Activated B cell treated with CpG ODN at 0.5 μM for 24 hours (primary cell): Measurements from ENCODE around the gene ABHD16B. TPM values are rescaled to one million over a fixed set of nuclear protein-coding genes. Genes with fewer than 3 reads are reported as not detected.

Source experiments
- ATAC-seq: fragments of 200-7000 bp; cut with Tn5 transposase; one replicate; pipeline ENCODE4 v1.10.0; 2021; ENCODE audit warnings: low read depth, mild to moderate bottlenecking, moderate library complexity
- CTCF ChIA-PET: fragments of 350-600 bp; sonication (Branson Sonifier 250); formaldehyde crosslinking; loops from one replicate; lab custom pipeline; 2021; ENCODE audit warnings: antibody characterized with exemption; lab: Charles Lee
- POLR2A ChIA-PET: fragments of 350-600 bp; sonication (Branson Sonifier 250); formaldehyde crosslinking; loops from one replicate; lab custom pipeline; 2021; ENCODE audit warnings: antibody characterized with exemption; lab: Charles Lee
- DNase-seq: peaks from one replicate; pipeline ENCODE4 v3.0.0; 2022
- H3K27ac Mint-ChIP-seq: one replicate; pipeline ENCODE4 v1.8.0; 2020; ENCODE audit warnings: mixed read lengths
- H3K27me3 Mint-ChIP-seq: one replicate; pipeline ENCODE4 v1.8.0; 2021; ENCODE audit warnings: mixed read lengths
- H3K36me3 Mint-ChIP-seq: one replicate; pipeline ENCODE4 v1.8.0; 2021; ENCODE audit warnings: low read depth, mixed read lengths
- H3K4me1 Mint-ChIP-seq: one replicate; pipeline ENCODE4 v1.8.0; 2021; ENCODE audit warnings: mixed read lengths
- H3K4me3 Mint-ChIP-seq: one replicate; pipeline ENCODE4 v1.8.0; 2020; ENCODE audit warnings: mild to moderate bottlenecking, mixed read lengths
- H3K9me3 Mint-ChIP-seq: one replicate; pipeline ENCODE4 v1.8.0; 2020; ENCODE audit warnings: mixed read lengths
- CTCF ChIP-seq: fragments of 200-600 bp; IDR thresholded peaks from one replicate; pipeline ENCODE4 v1.8.0; 2022; ENCODE audit warnings: antibody characterized with exemption, mild to moderate bottlenecking
- intact Hi-C: fragments of 100-400 bp; cut with micrococcal nuclease; formaldehyde crosslinking; loops from one replicate; pipeline ENCODE4 v1.15.1; 2024
- total RNA-seq: library from RNA; stranded (reverse); gene quantifications from 2 replicates; pipeline ENCODE4 v1.2.3, GENCODE V29; 2022

The ABHD16B gene
- total RNA-seq, 1 donor from 2014 or later: not detected

- Mint-ChIP-seq H3K36me3 (peaks cover 41% of the 10 kb centered on the region), H3K27ac (no peak overlapping the region), H3K9me3 (no peaks in the 10 kb centered on the region), H3K4me1 (peaks cover 16% of the 10 kb centered on the region), H3K27me3 (no peaks in the 10 kb centered on the region), H3K4me3 (no peak overlapping the region)
- POLR2A ChIA-PET: no interaction called here
- no peak for TF ChIP-seq CTCF
- no peak for ATAC-seq
- no peak for DNase-seq
- CTCF ChIA-PET: no interaction called here
- intact Hi-C loops: no loop called here
These were observed 30.0 kb downstream of the ABHD16B start for GRCh38 chr20:63891061-63892002.

- Mint-ChIP-seq H3K9me3 (no peaks in the 10 kb centered on the region), H3K27ac (no peak overlapping the region), H3K27me3 (no peaks in the 10 kb centered on the region), H3K4me3 (no peak overlapping the region), H3K4me1 (peaks cover 24% of the 10 kb centered on the region), H3K36me3 (peaks cover 36% of the 10 kb centered on the region)
- no peak for TF ChIP-seq CTCF
- DNase-seq (no peak), ATAC-seq (no peak)
- intact Hi-C loops: no loop called here
- ChIA-PET POLR2A (no interaction called here), CTCF (no interaction called here)
These were observed 31.1 kb downstream of the ABHD16B start for GRCh38 chr20:63892402-63892801.

- ChIA-PET POLR2A (interaction anchor here (0.6 to 4.1 kb wide), 3 partner anchors 8 to 169 kb away, joined by 3 to 25 read pairs (median 11); partner anchors contain the start of genes TCEA2 and TPD52L2), CTCF (no interaction called here)
- peaks cover 32% of the 10 kb centered on the region for H3K36me3 Mint-ChIP-seq
- DNase-seq: no peak
- H3K4me1 Mint-ChIP-seq: peaks cover 40% of the 10 kb centered on the region
- intact Hi-C loops: loop anchor here (1.0 to 2.0 kb wide), 4 partner anchors 30 to 374 kb away; partner anchors contain the start of gene PPDPF
- ATAC-seq: no peak
- H3K27ac Mint-ChIP-seq: peak overlapping the region; percentile 47
- no peak for TF ChIP-seq CTCF
- no peaks in the 10 kb centered on the region for H3K9me3 Mint-ChIP-seq
- H3K27me3 Mint-ChIP-seq: no peaks in the 10 kb centered on the region
- peak overlapping the region; percentile 82 for H3K4me3 Mint-ChIP-seq
These were observed 32.7 kb downstream of the ABHD16B start for GRCh38 chr20:63893999-63894357.

- peaks cover 28% of the 10 kb centered on the region for H3K36me3 Mint-ChIP-seq
- TF ChIP-seq CTCF: no peak
- H3K9me3 Mint-ChIP-seq: no peaks in the 10 kb centered on the region
- DNase-seq (peak; percentile 97), ATAC-seq (peak; percentile 92)
- intact Hi-C loops: loop anchor here (1.0 to 5.0 kb wide), 8 partner anchors 30 to 374 kb away; partner anchors contain the start of genes PPDPF, PTK6, TCEA2 and UCKL1
- ChIA-PET POLR2A (interaction anchor here (0.6 to 4.1 kb wide), 5 partner anchors 7 to 236 kb away, joined by 3 to 25 read pairs (median 10); partner anchors contain the start of genes TCEA2, TPD52L2 and UCKL1), CTCF (no interaction called here)
- peak within 1 kb of the TSS; percentile 88 for H3K4me3 Mint-ChIP-seq
- no peaks in the 10 kb centered on the region for H3K27me3 Mint-ChIP-seq
- peaks cover 45% of the 10 kb centered on the region for H3K4me1 Mint-ChIP-seq
- H3K27ac Mint-ChIP-seq: peak within 1 kb of the TSS; percentile 90
These were observed 33.3 kb downstream of the ABHD16B start, which contains the start of gene DNAJC5 for GRCh38 chr20:63894358-63895201. DNAJC5 (plus strand) TSS chr20:63895126; CDS start chr20:63928346, 33,220 bp downstream.
